Motor neuron (in vitro differentiated cells): ENCODE results near the gene AKAP13. TPM values are rescaled to one million over a fixed set of nuclear protein-coding genes. Genes with fewer than 3 reads are reported as not detected.

Experiments
- ATAC-seq, 8 experiments: fragments of 200-7000 bp; cut with Tn5 transposase; replicated peaks in 6 of 8; 2 replicates each; pipeline ENCODE4 v1.8.0; 2021; ENCODE audit warnings: mild to moderate bottlenecking in 8 of 8, moderate library complexity in 8 of 8
- H3K27ac ChIP-seq, 2 donors: fragments of 250-450 bp; sonication (Bioruptor Pico); 2 replicates each; pipeline ENCODE4 v1.9.0; 2021; ENCODE audit warnings: antibody characterized with exemption in 2 of 2, mild to moderate bottlenecking in 2 of 2, moderate library complexity in 1 of 2
- H3K4me1 ChIP-seq, 2 donors: fragments of 250-450 bp; sonication (Bioruptor Pico); replicated peaks in 1 of 2; 2 replicates each; pipeline ENCODE4 v1.6.1; 2021; ENCODE audit warnings: antibody characterized with exemption in 2 of 2, mild to moderate bottlenecking in 2 of 2, moderate library complexity in 1 of 2
- H3K4me3 ChIP-seq, 5 donors: fragments of 250-450 bp; sonication (Bioruptor Pico); 2 replicates each; pipeline ENCODE4 v1.9.0; 2021; ENCODE audit warnings: antibody characterized with exemption in 5 of 5, mild to moderate bottlenecking in 5 of 5, moderate library complexity in 4 of 5
- WGBS, 10 experiments: fragments of 450-650 bp; shearing (Covaris generic); methylation state at CpG; one replicate each; pipeline ENCODE4 v1.0.0; 2022; 5-methylcytosine and 5-hydroxymethylcytosine counted together
- in situ Hi-C, 9 experiments: fragments of 400-800 bp; cut with MboI; loops; one replicate each; pipeline ENCODE4 v1.15.0; 2021; ENCODE audit warnings: low sequenced_read_pairs in 9 of 9, low pct_unique_long_range_greater_than_20kb in 2 of 9; ENCODE audit not compliant: unreplicated experiment in 9 of 9
- total RNA-seq, 8 experiments: library from RNA; unstranded; fragments of 300-600 nt; gene quantifications; 2 replicates each; pipeline versions ENCODE4 v1.2.3 to v1.2.4, GENCODE V29; 2022

Gene AKAP13
- total RNA-seq, 8 experiments from 2014 or later: 18.6 to 60.2 (median 38.2) TPM

DNA sequence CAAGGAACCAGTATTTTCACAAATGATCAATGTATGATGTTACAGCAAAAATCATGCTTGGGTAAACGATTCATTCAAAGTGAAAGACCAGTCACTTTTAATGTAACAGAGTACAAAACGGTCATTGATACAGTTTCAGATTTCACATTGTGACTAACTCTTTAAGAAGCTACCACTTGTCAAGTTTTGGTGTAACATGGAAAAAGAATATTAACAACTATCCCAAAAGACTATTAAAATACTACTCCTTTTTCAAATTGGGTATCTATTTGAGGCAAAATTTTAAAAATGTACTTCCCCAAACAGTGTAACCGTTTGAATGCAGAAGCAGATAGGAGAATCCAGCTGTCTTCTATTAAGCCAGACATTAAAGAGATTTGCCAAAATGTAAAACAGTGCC, 31.7 kb downstream of the AKAP13 start:
- in situ Hi-C loops: no loop called here
- ATAC-seq: no peak
- Histone ChIP-seq H3K27ac (no peak overlapping the region), H3K4me1 (peaks cover 7 to 9% of the 10 kb centered on the region in 2 donors), H3K4me3 (no peak overlapping the region)
- 0 to 97% (median 64%) methylated on average over 1 to 3 of the region's 3 CpGs for WGBS, 10 experiments

DNA sequence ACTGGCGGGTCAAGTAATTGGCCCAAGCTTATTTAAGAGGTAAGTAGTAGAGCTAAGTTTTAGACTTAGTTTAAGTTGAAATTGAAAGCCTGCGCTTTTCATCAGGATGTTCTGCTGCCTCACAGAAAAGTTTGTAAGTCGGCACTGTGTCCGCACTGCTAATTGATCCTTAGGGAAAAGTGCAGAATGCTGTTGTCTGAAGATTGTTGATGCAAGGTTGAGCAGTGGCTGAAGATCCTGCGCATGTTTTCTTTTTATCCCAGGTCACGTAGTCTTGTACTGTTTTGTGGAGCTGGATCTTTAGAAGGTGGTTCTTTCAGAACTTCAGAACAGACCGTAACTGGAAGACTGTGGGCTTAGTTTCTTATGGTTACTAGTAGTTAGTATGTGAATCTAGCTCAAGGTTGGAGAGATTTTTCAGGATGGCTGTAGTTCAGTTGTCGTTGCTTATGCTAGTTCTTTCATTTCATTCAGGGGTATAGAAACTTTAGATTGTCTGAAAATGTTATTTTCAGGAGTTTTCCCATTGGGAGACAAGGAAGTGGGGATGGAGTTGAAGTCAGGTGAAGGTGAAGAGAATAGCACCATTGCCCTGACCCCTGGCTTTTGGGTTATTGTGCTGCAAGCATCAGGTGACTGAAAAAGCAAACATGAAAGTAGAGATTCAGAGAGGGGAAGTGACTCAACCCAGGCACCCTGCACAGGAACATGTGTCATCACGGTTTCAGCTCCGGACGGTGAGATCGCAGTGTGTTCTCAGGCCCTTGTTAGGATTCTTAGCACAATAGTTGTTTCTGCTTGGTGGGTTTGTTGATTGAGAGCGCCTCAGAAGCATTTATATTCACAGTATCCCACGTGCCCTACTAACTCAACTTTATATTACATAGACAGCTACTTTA, 32.8 kb downstream of the AKAP13 start:
- 4 to 82% (median 54%) methylated on average over 2 to 12 of the region's 14 CpGs for whole genome bisulfite sequencing, 10 experiments
- H3K4me1 ChIP-seq: peaks cover 7 to 9% of the 10 kb centered on the region in 2 donors
- H3K4me3 ChIP-seq: no peak overlapping the region
- ATAC-seq: peak; percentile 59 to 99 (median 88)
- in situ Hi-C loops: no loop called here
- H3K27ac ChIP-seq: no peak overlapping the region

DNA sequence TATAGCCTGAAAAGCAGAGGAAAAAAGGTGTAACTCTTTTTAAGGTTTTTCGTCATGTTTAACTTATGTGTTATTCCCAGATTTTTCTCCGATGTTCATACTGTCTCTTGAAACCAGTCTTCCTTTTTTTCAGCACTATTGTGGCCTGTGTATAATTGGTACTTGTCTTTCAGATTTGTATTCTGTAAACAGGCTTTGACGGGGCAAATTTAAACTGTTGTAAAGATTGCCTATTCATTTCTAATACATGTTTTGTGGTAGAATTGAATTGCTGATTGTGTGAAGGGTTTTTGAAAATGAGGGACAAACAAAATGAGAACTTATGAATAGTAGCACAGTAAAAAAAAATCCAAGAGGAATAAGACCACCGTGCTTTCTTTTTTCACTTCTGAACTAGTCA, 33.6 kb downstream of the AKAP13 start:
- ATAC-seq: no peak
- Histone ChIP-seq H3K4me3 (no peak overlapping the region), H3K4me1 (peaks cover 7 to 9% of the 10 kb centered on the region in 2 donors), H3K27ac (no peak overlapping the region)
- in situ Hi-C loops: no loop called here
- 66 to 96% (median 85%) methylated on average over 3 to 4 of the region's 4 CpGs for WGBS, 10 experiments

DNA sequence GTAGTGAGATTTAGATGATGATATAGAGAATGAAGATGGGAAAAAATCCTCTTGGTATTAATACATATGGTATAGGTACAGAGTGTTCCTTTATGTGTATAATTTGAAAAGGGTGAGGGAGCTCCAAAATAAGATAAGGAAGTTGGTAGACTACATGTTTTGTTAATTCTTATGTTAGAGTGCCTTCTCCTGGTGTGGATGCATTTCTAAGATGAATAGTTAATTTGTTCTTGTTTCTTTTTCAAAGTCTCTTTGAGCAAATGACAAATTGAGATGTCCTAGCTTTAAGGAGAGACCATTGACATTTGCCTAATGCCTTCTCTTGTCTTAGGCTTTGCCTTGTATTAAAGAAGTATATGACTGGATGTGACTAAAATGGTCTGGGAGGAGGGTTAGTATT, 34.1 kb downstream of the AKAP13 start:
- no peak for ATAC-seq
- Histone ChIP-seq H3K4me3 (no peak overlapping the region), H3K27ac (no peak overlapping the region), H3K4me1 (peaks cover 7 to 9% of the 10 kb centered on the region in 2 donors)
- in situ Hi-C loops: no loop called here

DNA sequence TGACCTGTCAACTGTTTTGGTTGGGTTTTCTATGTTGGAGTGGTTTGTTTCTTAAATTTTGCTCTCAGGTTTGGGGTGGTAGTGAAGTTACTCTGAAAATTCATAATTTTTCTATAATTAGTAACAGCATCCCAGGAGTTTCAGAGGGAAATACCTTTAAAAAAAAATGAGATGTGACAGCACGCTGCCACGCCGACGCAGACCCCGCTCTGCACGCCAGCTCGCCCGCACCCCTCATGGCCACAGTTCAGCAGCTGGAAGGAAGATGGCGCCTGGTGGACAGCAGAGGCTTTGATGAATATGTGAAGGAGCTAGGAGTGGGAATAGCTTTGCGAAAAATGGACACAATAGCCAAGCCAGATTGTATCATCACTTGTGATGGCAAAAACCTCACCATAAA, 34.6 kb downstream of the AKAP13 start:
- WGBS, 10 experiments: 76 to 100% (median 98%) methylated on average over 1 to 8 of the region's 10 CpGs; no CpG with 5 or more reads in 5 of the 10 experiments
- no peak overlapping the region for H3K27ac ChIP-seq
- H3K4me3 ChIP-seq: no peak overlapping the region
- in situ Hi-C loops: no loop called here
- H3K4me1 ChIP-seq: peaks cover 7 to 9% of the 10 kb centered on the region in 2 donors
- no peak for ATAC-seq

DNA sequence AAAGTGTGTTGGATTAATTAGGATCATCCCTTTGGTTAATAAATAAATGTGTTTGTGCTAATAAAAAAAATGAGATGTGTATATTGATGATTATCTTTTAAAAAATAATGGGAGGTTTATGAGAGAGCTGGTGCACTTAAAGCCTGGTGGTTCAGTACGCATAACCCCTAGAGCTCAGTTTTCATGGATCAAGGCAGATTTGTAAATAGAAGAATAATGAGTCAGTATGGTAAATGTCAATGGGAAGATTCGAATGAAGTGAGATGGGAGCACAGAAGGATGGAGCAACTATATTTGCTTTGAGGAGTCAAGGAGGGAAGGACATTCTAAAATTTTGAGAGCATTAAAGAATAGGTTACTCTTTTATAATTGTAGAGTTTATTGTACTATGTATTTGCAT, 35.4 kb downstream of the AKAP13 start:
- ATAC-seq: peak in 3 of 8 experiments; percentile 49 to 66 (median 55)
- no peak overlapping the region for H3K4me3 ChIP-seq
- WGBS, 10 experiments: 0 to 100% (median 73%) methylated on average over 1 to 2 of the region's 2 CpGs
- no peak overlapping the region for H3K27ac ChIP-seq
- peaks cover 7 to 9% of the 10 kb centered on the region in 2 donors for H3K4me1 ChIP-seq
- in situ Hi-C loops: no loop called here

DNA sequence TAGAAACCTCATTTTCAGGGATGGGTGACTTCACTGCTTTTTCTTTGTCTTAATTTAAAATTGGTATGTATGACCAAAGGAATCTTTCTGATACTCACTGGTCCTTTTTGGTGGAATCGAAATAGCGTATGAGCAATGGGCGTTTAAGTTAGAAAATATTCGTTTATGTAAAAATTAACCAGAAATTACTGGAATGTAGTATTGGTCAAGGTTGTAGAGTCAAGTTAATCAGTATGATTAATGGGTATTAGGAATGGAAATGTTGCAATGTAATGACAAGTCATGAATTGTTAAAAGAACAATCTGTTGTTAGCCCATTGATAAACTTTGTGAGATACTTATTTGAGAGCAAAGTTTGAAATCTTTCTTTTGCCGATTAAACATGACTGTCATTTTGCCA, 36.9 kb downstream of the AKAP13 start:
- in situ Hi-C loops: no loop called here
- peak in 2 of 8 experiments; percentile 10 to 17 for ATAC-seq
- H3K27ac ChIP-seq: no peak overlapping the region
- WGBS, 10 experiments: 20 to 100% (median 90%) methylated on average over 3 to 5 of the region's 5 CpGs
- H3K4me1 ChIP-seq: peaks cover 7 to 9% of the 10 kb centered on the region in 2 donors
- no peak overlapping the region for H3K4me3 ChIP-seq

DNA sequence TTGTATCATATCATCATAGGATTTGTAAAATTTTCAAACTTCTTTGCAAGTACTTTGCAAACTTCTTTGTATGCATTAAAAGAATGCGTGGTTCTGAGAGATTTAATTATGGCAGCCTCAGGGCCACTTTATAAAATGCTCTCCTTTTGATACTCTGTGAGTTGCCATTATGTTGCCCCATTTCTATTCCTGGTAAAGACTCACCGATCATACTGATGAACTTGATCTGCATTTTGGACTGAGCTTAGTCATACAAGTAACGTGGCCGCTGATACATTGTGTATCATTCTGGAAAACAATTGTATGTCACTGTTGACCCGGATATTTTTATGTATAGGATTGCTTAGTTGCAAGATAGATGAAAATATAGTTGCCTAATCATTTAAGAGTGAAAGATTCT, 38.8 kb downstream of the AKAP13 start:
- peak in 3 of 8 experiments; percentile 11 to 56 (median 49) for ATAC-seq
- in situ Hi-C loops: no loop called here
- H3K4me1 ChIP-seq: peaks cover 0 to 1% of the 10 kb centered on the region in 2 donors
- 3 to 100% (median 53%) methylated on average over 2 to 5 of the region's 5 CpGs for WGBS, 10 experiments
- no peak overlapping the region for H3K4me3 ChIP-seq
- no peak overlapping the region for H3K27ac ChIP-seq

DNA sequence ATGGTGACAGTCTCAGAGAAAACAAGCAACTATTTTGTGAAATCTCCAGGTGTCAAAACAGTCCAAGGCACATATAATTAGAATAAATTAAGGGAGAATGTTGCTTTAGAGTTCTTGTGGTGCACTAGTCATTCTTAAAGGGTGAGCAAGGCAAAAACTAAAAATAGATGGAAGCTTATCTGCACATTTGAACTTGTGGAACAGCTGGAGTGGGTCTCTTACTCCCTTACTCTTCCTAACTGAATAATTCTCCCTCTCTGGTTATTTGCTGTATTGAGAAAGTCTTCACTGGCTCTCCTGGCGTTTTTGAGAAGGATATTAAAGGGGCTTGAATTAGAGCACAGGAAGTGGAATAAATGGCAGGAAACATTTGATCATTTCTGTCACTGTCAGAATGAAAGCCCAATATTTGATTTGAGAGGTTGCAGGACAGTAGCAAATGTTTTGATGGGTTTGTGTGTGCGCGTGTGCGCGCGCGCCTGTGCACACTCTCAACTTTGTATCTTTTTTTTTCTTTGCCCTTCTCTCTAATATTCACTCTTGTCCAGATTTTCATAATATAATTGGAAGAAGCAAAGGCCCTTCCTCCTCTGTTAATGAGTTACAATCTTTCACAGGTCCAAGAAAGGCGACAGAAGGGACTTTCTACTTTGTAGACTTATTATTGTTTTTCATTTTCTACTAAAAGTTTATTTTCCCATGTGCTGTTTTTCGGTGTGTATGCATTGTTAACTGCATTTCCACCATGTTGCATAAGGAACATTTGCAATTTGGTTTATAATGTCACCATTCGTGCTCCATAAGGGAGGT, 40.9 kb downstream of the AKAP13 start:
- no peaks in the 10 kb centered on the region for H3K4me1 ChIP-seq
- in situ Hi-C loops: no loop called here
- peak in 3 of 8 experiments; percentile 8 to 57 (median 34) for ATAC-seq
- H3K27ac ChIP-seq: no peak overlapping the region
- WGBS, 10 experiments: 54 to 100% (median 92%) methylated on average over 3 to 10 of the region's 10 CpGs
- no peak overlapping the region for H3K4me3 ChIP-seq

DNA sequence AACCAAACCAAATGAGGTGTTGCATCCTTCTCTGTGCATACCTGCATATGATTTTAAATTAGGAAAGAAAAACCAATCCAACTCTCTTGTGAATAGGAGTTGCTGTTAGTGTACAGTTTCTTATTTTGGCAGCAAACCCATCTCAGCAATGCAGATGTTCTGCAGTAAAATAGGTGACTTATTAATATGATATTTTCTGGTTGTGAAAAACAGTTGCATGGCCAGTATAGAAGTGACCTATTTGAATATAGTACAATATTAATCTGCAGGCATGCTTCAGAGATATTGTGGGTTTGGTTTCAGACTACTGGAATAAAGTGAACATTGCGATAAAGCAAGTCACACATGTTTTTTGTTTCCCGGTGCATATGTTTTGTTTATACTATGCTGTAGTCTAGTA, 42.2 kb downstream of the AKAP13 start:
- in situ Hi-C loops: no loop called here
- no peak overlapping the region for H3K27ac ChIP-seq
- 100% methylated on average over 1 to 2 of the region's 2 CpGs; no CpG with 5 or more reads in 3 of the 10 experiments for WGBS, 10 experiments
- H3K4me3 ChIP-seq: no peak overlapping the region
- no peak for ATAC-seq
- no peaks in the 10 kb centered on the region for H3K4me1 ChIP-seq

DNA sequence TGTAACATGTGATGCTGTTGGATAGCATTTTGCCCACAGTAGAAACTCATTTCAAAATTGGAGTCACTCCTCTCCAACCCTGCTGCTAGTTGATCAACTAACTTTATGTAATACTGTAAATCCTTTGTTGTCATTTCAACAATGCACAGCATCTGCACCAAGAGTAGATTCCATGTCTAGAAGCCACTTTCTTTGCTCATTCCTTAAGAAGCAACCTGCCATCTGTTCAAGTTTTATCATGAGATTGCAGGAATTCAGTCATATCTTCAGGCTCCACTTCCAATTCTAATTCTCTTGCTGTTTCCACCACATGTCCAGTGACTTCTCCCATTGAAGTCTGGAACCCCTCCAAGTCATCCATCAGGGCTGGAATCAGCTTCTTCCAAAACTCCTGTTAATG, 42.9 kb downstream of the AKAP13 start:
- ATAC-seq: peak in 1 of 8 experiments; percentile 47
- in situ Hi-C loops: no loop called here
- no peaks in the 10 kb centered on the region for H3K4me1 ChIP-seq
- no peak overlapping the region for H3K27ac ChIP-seq
- H3K4me3 ChIP-seq: no peak overlapping the region

DNA sequence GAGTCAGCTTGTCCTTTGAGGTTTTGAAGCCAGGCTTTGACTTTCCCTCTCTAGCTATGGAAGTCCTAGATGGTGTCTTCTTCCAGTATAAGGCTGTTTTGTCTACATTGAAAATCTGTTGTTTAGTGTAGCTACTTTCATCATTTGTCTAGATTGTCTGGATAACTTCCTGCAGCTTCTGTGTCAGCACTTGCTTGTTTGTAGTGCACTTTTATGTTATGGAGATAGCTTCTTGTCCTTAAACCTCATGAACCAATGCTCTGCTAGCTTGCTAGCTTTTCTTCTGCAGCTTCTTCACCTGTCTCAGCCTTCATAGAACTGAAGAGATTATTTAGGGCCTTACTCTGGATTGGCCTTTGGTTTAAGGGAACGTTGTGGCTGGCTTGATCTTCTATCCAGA, 43.8 kb downstream of the AKAP13 start:
- WGBS, 10 experiments: 71 to 100% (median 88%) methylated on average over 1 of the region's 1 CpG; no CpG with 5 or more reads in 6 of the 10 experiments
- ATAC-seq: no peak
- in situ Hi-C loops: no loop called here

DNA sequence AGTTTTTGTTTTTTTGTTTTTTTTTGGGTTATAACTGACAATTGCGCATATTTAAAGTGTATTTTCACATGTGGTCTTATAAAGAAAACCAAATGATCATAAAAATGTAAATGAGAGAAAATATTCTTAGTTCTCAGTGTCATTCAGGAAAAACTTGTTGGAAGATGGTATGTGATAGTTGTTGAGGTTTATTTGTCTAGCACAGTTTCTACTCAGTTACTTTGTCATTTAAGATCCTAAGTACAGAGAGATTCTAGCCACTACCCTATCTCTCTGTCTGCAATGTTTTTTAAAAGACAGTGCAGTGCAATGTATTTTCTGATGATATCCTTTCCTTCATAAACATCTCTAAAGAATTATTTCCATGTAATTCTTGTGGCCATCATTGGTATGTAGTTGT, 46.1 kb downstream of the AKAP13 start:
- Histone ChIP-seq H3K4me3 (no peak overlapping the region), H3K4me1 (no peaks in the 10 kb centered on the region), H3K27ac (no peak overlapping the region)
- WGBS, 10 experiments: 77 to 100% (median 97%) methylated on average over 1 of the region's 1 CpG; no CpG with 5 or more reads in 2 of the 10 experiments
- ATAC-seq: peak in 2 of 8 experiments; percentile 29 to 55
- in situ Hi-C loops: no loop called here

More for the DNA sequence above, 43.8 kb downstream of the AKAP13 start:
- Histone ChIP-seq H3K4me3 (no peak overlapping the region), H3K27ac (no peak overlapping the region), H3K4me1 (no peaks in the 10 kb centered on the region)
